ENCODE data around the gene AIG1. TPM values are rescaled to one million over a fixed set of nuclear protein-coding genes. Genes with fewer than 3 reads are reported as not detected.
"Not testable (repeated sequence)": the region's sequence is repeated elsewhere in the genome, so short reads cannot be mapped to it uniquely, and the experiment has no call there.

Gene AIG1
- total RNA-seq, 1 donor from 2014 or later, result 35.2 TPM

GRCh38 chr6:143339223-143339622 lies 278.5 kb downstream of the AIG1 start:
- H3K4me1 ChIP-seq (ENCODE audit: insufficient read depth, low read length), result peaks cover 18% of the 10 kb centered on the region
- H3K9ac ChIP-seq (ENCODE audit: low read length), result peak overlapping the region; percentile 8
- DNase-seq (ENCODE audit: low read depth) (no peak), FAIRE-seq (no peak)
- no peak overlapping the region for H3K27ac ChIP-seq (ENCODE audit: low read depth, low read length)
- Mint-ChIP-seq H3K4me3 (ENCODE audit: unreplicated experiment) (no peak overlapping the region), H3K27ac (ENCODE audit: unreplicated experiment) (no peak overlapping the region), H3K4me1 (ENCODE audit: low read depth, unreplicated experiment) (peaks cover 12% of the 10 kb centered on the region), H3K9me3 (ENCODE audit: unreplicated experiment) (peaks cover 2% of the 10 kb centered on the region), H3K36me3 (ENCODE audit: low read depth, unreplicated experiment) (no peaks in the 10 kb centered on the region), H3K27me3 (ENCODE audit: low read depth, unreplicated experiment) (no peaks in the 10 kb centered on the region)
- peaks cover 3% of the 10 kb centered on the region for H3K36me3 ChIP-seq (ENCODE audit: insufficient read depth, low read length)
- H4K20me1 ChIP-seq (ENCODE audit: insufficient read depth, low read length), result no peaks in the 10 kb centered on the region
- no peak overlapping the region for H2AFZ ChIP-seq (ENCODE audit: low read depth, low read length)
- no peaks in the 10 kb centered on the region for H3K27me3 ChIP-seq (ENCODE audit: insufficient read depth, low read length)
- TF ChIP-seq EZH2 (IDR thresholded peaks at IDR 0.05; ENCODE audit: insufficient read depth, low read length) (no peak), CTCF (IDR thresholded peaks at IDR 0.05; ENCODE audit: insufficient read depth, low read depth, low read length) (no peak)
- H3K9me3 ChIP-seq (ENCODE audit: insufficient read depth, low read depth, low read length), result no peaks in the 10 kb centered on the region
- no peak overlapping the region for H3K4me2 ChIP-seq (ENCODE audit: low read length)
- no peaks in the 10 kb centered on the region for H3K79me2 ChIP-seq (ENCODE audit: insufficient read depth, low read length)
- no peak overlapping the region for H3K4me3 ChIP-seq (ENCODE audit: insufficient read depth, low read depth, low read length)

GRCh38 chr6:143345477-143345876 lies 284.8 kb downstream of the AIG1 start:
- not testable (repeated sequence) for FAIRE-seq; H3K4me3 Mint-ChIP-seq (ENCODE audit: unreplicated experiment); H3K4me1 ChIP-seq (ENCODE audit: insufficient read depth, low read length); H3K9ac ChIP-seq (ENCODE audit: low read length); H4K20me1 ChIP-seq (ENCODE audit: insufficient read depth, low read length); H3K4me3 ChIP-seq (ENCODE audit: insufficient read depth, low read depth, low read length); H3K4me2 ChIP-seq (ENCODE audit: low read length); H3K36me3 Mint-ChIP-seq (ENCODE audit: low read depth, unreplicated experiment); H3K36me3 ChIP-seq (ENCODE audit: insufficient read depth, low read length); H3K9me3 Mint-ChIP-seq (ENCODE audit: unreplicated experiment); H3K27ac Mint-ChIP-seq (ENCODE audit: unreplicated experiment); H3K27me3 ChIP-seq (ENCODE audit: insufficient read depth, low read length); H3K27me3 Mint-ChIP-seq (ENCODE audit: low read depth, unreplicated experiment); H3K9me3 ChIP-seq (ENCODE audit: insufficient read depth, low read depth, low read length); H2AFZ ChIP-seq (ENCODE audit: low read depth, low read length); DNase-seq (ENCODE audit: low read depth); H3K4me1 Mint-ChIP-seq (ENCODE audit: low read depth, unreplicated experiment); H3K79me2 ChIP-seq (ENCODE audit: insufficient read depth, low read length); H3K27ac ChIP-seq (ENCODE audit: low read depth, low read length)

GRCh38 chr6:143346004-143346403 lies 285.3 kb downstream of the AIG1 start:
- peaks cover 3% of the 10 kb centered on the region for H3K36me3 ChIP-seq (ENCODE audit: insufficient read depth, low read length)
- H3K27me3 ChIP-seq (ENCODE audit: insufficient read depth, low read length), result no peaks in the 10 kb centered on the region
- H3K9me3 Mint-ChIP-seq (ENCODE audit: unreplicated experiment), result peaks cover 2% of the 10 kb centered on the region
- no peak overlapping the region for H3K27ac Mint-ChIP-seq (ENCODE audit: unreplicated experiment)
- H3K27ac ChIP-seq (ENCODE audit: low read depth, low read length), result no peak overlapping the region
- FAIRE-seq, result no peak
- no peak for DNase-seq (ENCODE audit: low read depth)
- H3K9ac ChIP-seq (ENCODE audit: low read length), result no peak overlapping the region
- no peaks in the 10 kb centered on the region for H3K4me1 Mint-ChIP-seq (ENCODE audit: low read depth, unreplicated experiment)
- H4K20me1 ChIP-seq (ENCODE audit: insufficient read depth, low read length), result no peaks in the 10 kb centered on the region
- H3K79me2 ChIP-seq (ENCODE audit: insufficient read depth, low read length), result no peaks in the 10 kb centered on the region
- no peaks in the 10 kb centered on the region for H3K27me3 Mint-ChIP-seq (ENCODE audit: low read depth, unreplicated experiment)
- TF ChIP-seq EZH2 (IDR thresholded peaks at IDR 0.05; ENCODE audit: insufficient read depth, low read length) (no peak), CTCF (IDR thresholded peaks at IDR 0.05; ENCODE audit: insufficient read depth, low read depth, low read length) (no peak)
- no peak overlapping the region for H2AFZ ChIP-seq (ENCODE audit: low read depth, low read length)
- no peaks in the 10 kb centered on the region for H3K36me3 Mint-ChIP-seq (ENCODE audit: low read depth, unreplicated experiment)
- no peak overlapping the region for H3K4me3 Mint-ChIP-seq (ENCODE audit: unreplicated experiment)
- no peak overlapping the region for H3K4me3 ChIP-seq (ENCODE audit: insufficient read depth, low read depth, low read length)
- H3K4me2 ChIP-seq (ENCODE audit: low read length), result no peak overlapping the region
- H3K9me3 ChIP-seq (ENCODE audit: insufficient read depth, low read depth, low read length), result no peaks in the 10 kb centered on the region
- H3K4me1 ChIP-seq (ENCODE audit: insufficient read depth, low read length), result no peaks in the 10 kb centered on the region
